SH-SY5Y (cell line): Measurements from ENCODE around the gene GMIP.

Experiments
- GATA2 ChIP-seq: IDR thresholded peaks from 2 replicates; pipeline ENCODE4 v1.6.1; 2011; ENCODE audit warnings: mild to moderate bottlenecking, low read depth, low read length
- GATA3 ChIP-seq: IDR thresholded peaks from 2 replicates; pipeline ENCODE4 v1.6.1; 2011; ENCODE audit warnings: low read depth, mild to moderate bottlenecking, low read length, moderate library complexity

GMIP gene

GRCh38 chr19:19649580-19649995 is 6.1 kb upstream of the GMIP start:
- TF ChIP-seq GATA2 (no peak), GATA3 (no peak)

- TF ChIP-seq GATA3 (no peak), GATA2 (no peak)
These were observed 5.7 kb upstream of the GMIP start for GRCh38 chr19:19649155-19649554.

GRCh38 chr19:19647037-19647835 is 3.8 kb upstream of the GMIP start:
- no peak for TF ChIP-seq GATA2
- no peak for TF ChIP-seq GATA3

DNA sequence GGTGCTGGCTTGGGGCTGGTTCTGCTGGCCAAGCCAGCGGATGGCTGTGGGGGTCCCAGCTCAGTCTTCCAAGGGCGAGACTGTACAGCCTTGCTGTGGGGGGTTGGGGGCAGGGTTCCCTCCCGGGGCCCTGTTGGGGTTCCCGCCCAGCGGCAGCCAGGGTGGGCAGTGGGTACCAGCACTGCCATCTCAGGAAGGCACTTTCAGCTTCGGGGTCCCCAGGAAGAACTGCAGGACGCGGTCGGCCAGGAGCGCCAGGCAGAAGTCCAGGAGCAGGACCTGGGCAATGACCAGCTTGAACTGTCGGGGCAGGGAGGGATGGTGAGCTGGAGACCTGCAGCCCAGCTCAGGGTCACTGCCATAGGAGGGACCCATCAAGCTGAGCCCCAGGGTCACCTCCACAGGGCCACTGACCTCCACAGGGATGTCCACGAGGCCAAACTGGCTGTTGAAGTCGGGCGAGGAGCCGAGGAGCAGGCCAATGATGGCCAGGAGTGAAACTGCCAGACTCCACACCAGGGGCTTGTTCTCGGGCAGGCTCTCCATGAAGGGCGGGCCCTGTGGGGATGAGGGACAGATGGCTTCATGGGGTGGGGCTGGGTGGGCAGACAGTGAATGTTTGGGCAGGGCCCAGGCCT is 1.9 kb upstream of the GMIP start:
- TF ChIP-seq GATA3: no peak
- TF ChIP-seq GATA2: no peak

- TF ChIP-seq GATA2: no peak
- no peak for TF ChIP-seq GATA3
These were observed 564 bp upstream of the GMIP start for GRCh38 chr19:19644054-19644388.

DNA sequence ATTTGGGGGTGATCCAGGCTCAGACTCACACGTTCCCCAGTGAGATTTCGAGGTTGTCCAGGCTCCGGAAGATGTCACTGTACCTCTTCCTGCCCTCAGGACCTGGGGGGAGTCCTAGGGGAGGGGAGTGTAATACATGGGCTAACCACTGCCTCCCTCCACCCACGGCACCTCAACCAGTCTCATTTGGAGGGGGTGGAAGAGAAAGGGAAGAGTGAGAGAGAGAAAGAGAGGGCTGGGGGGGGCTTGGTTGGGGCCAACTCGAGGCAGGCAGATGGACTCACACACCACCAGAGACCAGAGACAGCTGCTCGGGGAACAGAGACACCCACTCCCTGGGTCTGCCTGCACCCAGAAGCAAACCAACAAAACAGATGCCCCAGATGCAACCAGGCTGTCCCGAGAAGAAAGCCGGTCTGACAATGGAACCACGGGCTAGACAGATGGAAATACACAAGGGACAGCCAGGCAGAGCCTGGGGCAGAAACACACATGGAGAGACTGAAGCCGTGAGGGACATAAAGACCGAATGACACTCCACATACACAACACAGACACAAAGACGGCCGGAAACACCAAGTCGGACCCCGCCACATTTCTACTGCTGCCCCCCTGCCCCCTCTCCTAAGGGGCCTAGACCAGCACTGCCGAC is 825 bp downstream of the GMIP start:
- no peak for TF ChIP-seq GATA2
- no peak for TF ChIP-seq GATA3

GRCh38 chr19:19637523-19638251 is 5.8 kb downstream of the GMIP start:
- TF ChIP-seq GATA2: no peak

DNA sequence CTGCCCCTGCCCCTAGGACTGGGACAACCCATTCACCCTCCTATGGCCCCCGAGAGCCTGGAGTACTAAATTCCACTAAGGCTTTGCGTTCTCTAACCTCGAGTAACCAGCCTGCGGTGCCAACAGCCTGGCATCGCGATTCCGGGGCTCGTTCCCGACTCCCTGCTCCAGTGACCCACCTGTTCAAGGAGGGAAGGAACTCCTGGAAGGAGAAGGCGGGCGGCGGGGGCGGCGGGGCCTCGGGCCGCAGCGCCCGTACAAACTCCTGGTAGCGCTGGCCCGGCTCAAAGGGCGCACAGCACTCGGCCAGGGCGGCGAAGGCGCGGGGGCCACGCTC is 6.3 kb downstream of the GMIP start:
- no peak for TF ChIP-seq GATA3
- no peak for TF ChIP-seq GATA2

- TF ChIP-seq GATA3: no peak
- no peak for TF ChIP-seq GATA2
These were observed 6.8 kb downstream of the GMIP start for GRCh38 chr19:19636573-19637185.

DNA sequence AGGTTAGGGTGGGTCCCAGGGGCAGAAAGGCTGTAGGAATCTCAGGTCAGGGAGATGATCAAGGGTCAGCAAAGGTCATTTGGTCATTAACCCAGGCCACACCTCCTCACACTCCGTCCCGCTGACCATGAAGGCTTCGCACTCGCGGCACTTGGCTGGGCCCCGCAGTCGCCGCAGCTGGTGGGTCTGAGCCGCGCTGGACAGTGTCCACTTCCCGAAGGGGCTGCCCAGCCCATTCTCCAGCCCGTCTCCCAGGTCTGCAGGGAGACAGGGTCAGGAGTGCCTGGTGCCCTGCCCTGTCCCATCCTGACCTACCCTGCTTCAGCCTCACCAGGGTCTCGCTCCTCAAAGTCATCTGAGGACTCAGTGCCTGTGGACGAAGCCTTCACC is 8.1 kb downstream of the GMIP start:
- TF ChIP-seq GATA2 (no peak), GATA3 (no peak)

GRCh38 chr19:19634516-19635312 is 8.7 kb downstream of the GMIP start:
- no peak for TF ChIP-seq GATA2
- TF ChIP-seq GATA3: no peak

DNA sequence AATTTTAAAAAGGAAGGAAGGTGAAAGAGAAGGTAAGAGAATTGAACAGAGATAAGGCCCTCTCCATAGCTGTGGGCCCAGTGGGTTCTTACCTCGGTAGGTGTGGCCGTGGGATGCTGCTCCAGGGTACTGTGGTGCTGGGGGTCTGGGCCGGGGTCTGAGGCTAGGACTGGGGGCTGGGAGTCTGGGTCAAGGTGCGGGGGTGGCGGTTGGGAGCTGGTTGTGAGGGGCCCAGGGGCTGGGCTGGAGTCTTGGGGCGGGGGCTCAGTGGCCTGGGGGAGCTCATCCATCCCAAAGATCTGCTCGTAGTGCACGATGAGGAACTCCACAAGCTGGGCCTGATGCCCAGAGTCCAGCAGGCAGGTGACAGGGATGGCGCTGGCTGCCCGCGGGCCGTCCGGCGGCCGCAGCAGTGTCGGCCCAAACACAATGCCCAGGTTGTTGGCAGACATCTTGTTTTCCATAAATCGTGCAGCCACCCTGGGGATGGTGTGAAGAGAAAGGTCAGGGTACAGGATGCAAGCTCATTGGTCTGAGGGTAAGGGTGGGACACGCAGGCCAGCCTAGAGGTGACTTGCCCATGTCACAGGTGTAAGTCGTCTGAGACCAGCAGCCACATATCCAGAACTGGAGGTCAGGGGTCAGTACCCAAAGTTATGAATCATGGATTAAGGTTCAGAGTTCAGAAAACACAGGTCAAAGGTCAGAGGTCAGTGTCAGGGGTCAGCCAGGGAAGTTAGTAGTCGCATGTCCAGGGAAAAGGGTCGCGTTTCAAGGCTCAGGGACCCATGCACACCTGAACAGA is 9.5 kb downstream of the GMIP start:
- no peak for TF ChIP-seq GATA2
- TF ChIP-seq GATA3: no peak

DNA sequence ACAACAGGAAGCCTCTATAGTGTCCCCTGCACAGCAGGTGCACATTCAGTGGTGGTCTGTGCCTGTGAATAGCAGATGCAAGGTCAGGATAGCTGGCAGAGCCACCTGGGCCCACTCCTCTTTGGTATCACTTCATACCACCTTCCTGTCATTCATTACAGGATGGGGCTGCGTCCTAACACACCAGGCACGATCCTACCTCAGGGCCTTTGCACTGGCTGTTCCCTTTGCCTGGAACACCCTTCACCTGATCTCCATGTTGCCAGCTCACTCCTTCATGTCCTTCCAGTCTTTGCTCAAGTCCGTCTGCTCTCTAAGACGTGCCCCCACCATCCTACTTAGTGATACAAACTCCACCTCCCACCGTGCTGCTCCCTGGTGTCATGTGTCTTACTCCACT is 10.8 kb downstream of the GMIP start:
- TF ChIP-seq GATA3: no peak
- no peak for TF ChIP-seq GATA2

DNA sequence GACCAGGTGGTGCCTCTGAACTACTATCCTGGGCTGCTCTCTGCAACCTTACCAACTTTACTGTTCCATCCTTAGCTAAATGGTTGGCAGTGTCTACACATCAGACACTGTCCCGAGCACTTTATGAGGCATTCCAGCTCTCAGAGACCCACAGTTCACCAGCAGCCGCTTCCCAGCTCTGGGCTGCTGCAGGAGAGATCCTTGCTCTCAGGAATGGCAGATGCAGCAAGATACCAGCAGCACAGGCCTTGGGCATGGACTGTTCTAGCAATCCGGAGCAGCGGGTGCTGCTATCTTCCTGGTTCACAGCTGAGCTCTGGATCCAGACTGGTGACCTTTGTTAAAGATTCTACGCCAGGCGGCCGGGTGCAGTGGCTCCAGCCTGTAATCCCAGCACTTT is 12.1 kb downstream of the GMIP start:
- TF ChIP-seq GATA3 (no peak), GATA2 (no peak)
